ENCODE results near the gene RAPGEF1. TPM values are rescaled to one million over a fixed set of nuclear protein-coding genes. Genes with fewer than 3 reads are reported as not detected.

RAPGEF1 gene
- total RNA-seq, 1 experiment from 2014 or later, result 55.6 TPM

DNA sequence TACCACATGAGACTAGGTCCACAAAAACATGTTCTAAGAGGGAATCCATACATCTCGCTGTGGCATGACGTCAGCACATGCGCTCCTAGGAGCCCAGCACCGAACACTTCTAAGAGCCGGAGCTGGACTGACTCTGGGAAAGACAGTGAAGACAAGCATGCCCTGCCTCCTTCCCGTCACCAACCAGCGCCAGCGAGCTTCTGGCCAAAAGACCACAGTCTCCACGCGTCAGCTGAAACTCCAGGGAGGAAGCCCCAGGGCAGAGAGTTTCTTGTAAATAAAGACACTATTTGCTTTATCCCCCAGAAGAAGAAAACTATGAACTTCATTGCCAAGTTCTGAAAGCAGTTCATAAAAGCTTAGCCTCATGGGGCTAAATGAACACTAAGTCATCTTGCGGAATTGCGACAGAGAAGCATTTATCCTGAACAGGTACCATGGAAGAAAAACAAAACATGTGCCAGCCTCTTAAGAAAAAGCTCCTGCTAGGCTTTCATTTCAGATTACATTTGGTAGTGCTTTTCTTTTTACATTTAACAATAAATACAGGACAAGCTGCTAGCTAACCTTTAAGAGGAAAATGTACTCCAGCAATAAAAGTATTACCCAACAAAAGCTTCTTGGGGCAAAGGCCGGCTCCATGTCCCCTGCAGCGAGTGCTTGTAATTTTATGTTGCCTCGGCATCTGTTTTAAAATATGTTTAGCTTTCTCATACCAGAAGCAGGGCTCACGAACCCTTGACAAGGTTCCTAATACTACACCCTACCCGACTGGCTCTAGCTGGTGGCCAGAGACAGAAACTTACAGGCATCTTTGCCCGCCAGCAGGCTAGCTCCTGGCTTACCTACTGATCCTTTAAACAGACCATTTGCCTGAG is 98.0 kb downstream of the RAPGEF1 start:
- Histone ChIP-seq H3K79me1 (ENCODE audit: insufficient read depth, low read depth, low read length, poor library complexity, severe bottlenecking) (no peaks in the 10 kb centered on the region), H4K5ac (ENCODE audit: insufficient read length, low read depth, low read length) (no peak overlapping the region), H3K4me2 (ENCODE audit: insufficient read depth, insufficient read length, low read length) (no peak overlapping the region), H2BK15ac (ENCODE audit: low read depth, low read length) (no peak overlapping the region), H2BK12ac (ENCODE audit: insufficient read length, low read depth, low read length) (no peak overlapping the region), H3K27me3 (ENCODE audit: insufficient read depth, low read length) (no peaks in the 10 kb centered on the region), H3K14ac (ENCODE audit: insufficient read depth, low read length) (no peak overlapping the region), H3K9me3 (ENCODE audit: control insufficient read depth, low read depth, low read length) (no peaks in the 10 kb centered on the region), H3K4me1 (ENCODE audit: insufficient read depth, low read length) (peaks cover 3% of the 10 kb centered on the region; the same call in 1 of the 2 replicates), H2BK120ac (ENCODE audit: low read depth, low read length, poor library complexity, severe bottlenecking) (no peak overlapping the region), H3K27ac (ENCODE audit: insufficient read length, low read depth, low read length) (no peak overlapping the region), H4K91ac (ENCODE audit: insufficient read length, low read depth, low read length) (no peak overlapping the region), H2BK5ac (ENCODE audit: insufficient read length, low read length) (no peak overlapping the region), H3K18ac (ENCODE audit: insufficient read length, low read depth, low read length) (no peak overlapping the region), H2AK5ac (ENCODE audit: insufficient read length, low read length) (no peak overlapping the region), H3K23me2 (ENCODE audit: insufficient read length, low read depth, low read length, poor library complexity, severe bottlenecking) (no peaks in the 10 kb centered on the region), H2BK20ac (ENCODE audit: low read depth, low read length, poor library complexity, severe bottlenecking) (no peak overlapping the region), H3K9ac (ENCODE audit: extremely low read depth, insufficient read length, low read length) (no peak overlapping the region), H3K4ac (ENCODE audit: low read depth, low read length) (no peak overlapping the region), H4K8ac (replicated peaks; ENCODE audit: insufficient read length, low read depth, low read length) (no peak overlapping the region), H2AFZ (ENCODE audit: low read length) (no peak overlapping the region), H3K23ac (ENCODE audit: insufficient read length, low read depth, low read length) (no peak overlapping the region), H3K56ac (ENCODE audit: insufficient read length, low read depth, low read length) (no peak overlapping the region), H3K79me2 (ENCODE audit: insufficient read depth, low read length) (no peaks in the 10 kb centered on the region), H4K20me1 (ENCODE audit: control insufficient read depth, insufficient read depth, insufficient read length) (no peaks in the 10 kb centered on the region), H3T11ph (ENCODE audit: low read length) (no peak overlapping the region)
- Mint-ChIP-seq H3K27ac (peak overlapping the region in 1 of 3 experiments; percentile 35; a peak in 2 of 7 replicates), H3K9me3 (no peaks in the 10 kb centered on the region), H3K4me1 (peaks cover 25 to 28% of the 10 kb centered on the region in 2 experiments), H3K36me3 (ENCODE audit: insufficient read depth in 1 of 3, low read depth in 3 of 3) (peaks cover 3 to 14% (median 10%) of the 10 kb centered on the region in 3 experiments; a peak in 6 of 7 replicates), H3K27me3 (ENCODE audit: low read depth) (no peaks in the 10 kb centered on the region), H3K4me3 (no peak overlapping the region)
- TF ChIP-seq, protein P1, sequence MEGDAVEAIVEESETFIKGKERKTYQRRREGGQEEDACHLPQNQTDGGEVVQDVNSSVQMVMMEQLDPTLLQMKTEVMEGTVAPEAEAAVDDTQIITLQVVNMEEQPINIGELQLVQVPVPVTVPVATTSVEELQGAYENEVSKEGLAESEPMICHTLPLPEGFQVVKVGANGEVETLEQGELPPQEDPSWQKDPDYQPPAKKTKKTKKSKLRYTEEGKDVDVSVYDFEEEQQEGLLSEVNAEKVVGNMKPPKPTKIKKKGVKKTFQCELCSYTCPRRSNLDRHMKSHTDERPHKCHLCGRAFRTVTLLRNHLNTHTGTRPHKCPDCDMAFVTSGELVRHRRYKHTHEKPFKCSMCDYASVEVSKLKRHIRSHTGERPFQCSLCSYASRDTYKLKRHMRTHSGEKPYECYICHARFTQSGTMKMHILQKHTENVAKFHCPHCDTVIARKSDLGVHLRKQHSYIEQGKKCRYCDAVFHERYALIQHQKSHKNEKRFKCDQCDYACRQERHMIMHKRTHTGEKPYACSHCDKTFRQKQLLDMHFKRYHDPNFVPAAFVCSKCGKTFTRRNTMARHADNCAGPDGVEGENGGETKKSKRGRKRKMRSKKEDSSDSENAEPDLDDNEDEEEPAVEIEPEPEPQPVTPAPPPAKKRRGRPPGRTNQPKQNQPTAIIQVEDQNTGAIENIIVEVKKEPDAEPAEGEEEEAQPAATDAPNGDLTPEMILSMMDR (conservative IDR thresholded peaks at IDR 0.05), result no peak
- WGBS (ENCODE audit: extremely low coverage, insufficient read length, low lambda C conversion rate), result no CpG with 5 or more reads among the region's 18 CpGs
- no peak for DNase-seq

Measured in H9 (cell line).